Vagina (tissue), 2 donors: ENCODE results near the gene ISOC2.

ENCODE experiments used
- CTCF ChIP-seq, 3 experiments: fragments of 450-650 bp in 2 of 3; fragments of 200-600 bp in 1 of 3; sonication (generic) in 1 of 3; IDR thresholded peaks; one replicate each; pipeline ENCODE4 v1.5.1; 2017 to 2019; ENCODE audit warnings: antibody characterized with exemption in 3 of 3, mild to moderate bottlenecking in 2 of 3, moderate library complexity in 2 of 3
- POLR2AphosphoS5 ChIP-seq, 2 donors: sonication (generic); formaldehyde crosslinking; IDR thresholded peaks; one replicate each; pipeline ENCODE4 v1.9.0; 2017; ENCODE audit warnings: antibody characterized with exemption in 2 of 2, mild to moderate bottlenecking in 2 of 2, low read depth in 1 of 2; ENCODE audit not compliant: insufficient read depth in 1 of 2

- TF ChIP-seq POLR2AphosphoS5 (IDR thresholded peaks at IDR 0.05; ENCODE audit: insufficient read depth in 1 of 2, low read depth in 1 of 2), result no peak
- no peak for TF ChIP-seq CTCF (IDR thresholded peaks at IDR 0.05)
Observed at GRCh38 chr19:55463583-55464031, 2.2 kb upstream of the ISOC2 start.
